Measurements from ENCODE around the gene ACSF3.

ACSF3 gene

DNA sequence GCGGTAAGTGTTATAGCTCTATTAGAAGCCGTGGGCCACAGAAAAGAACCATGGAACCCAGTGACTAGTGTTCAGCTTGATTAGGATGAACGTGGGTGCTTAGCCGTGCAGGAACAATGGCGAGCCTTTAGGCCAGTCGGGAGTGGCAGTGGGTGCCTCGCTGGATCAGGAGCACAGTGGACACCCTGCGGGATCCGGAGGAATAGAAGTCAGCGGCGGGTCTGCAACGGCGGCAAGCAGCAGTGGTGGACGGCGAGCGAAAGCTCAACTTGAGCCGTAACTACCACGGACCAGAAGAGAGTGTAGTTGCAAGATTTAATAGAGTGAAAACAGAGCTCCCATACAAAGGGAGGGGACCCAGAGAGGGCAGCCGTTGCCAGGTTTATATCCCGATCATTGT is 40.6 kb downstream of the ACSF3 start:
- DNase-seq = no peak

DNA sequence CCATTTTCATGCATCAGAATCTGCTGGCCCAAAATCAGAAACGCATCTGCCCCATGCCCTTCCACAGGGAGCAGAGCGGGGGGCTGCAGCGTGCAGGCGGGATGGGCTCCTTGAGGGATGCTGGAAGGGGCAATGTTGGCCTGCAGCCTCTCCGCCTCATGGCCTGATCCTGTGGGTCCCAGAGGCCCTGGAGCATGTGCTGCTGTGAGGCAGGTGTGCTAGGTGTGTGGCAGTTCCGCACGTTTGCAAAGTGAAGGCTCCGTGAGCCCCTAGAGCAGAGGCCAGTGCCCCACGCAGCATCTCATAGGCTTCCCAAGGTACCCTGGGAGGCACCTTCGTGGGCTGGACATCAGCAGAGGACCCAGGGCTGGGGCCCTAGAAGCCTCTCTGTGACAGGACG is 41.5 kb downstream of the ACSF3 start:
- no peak for DNase-seq

DNA sequence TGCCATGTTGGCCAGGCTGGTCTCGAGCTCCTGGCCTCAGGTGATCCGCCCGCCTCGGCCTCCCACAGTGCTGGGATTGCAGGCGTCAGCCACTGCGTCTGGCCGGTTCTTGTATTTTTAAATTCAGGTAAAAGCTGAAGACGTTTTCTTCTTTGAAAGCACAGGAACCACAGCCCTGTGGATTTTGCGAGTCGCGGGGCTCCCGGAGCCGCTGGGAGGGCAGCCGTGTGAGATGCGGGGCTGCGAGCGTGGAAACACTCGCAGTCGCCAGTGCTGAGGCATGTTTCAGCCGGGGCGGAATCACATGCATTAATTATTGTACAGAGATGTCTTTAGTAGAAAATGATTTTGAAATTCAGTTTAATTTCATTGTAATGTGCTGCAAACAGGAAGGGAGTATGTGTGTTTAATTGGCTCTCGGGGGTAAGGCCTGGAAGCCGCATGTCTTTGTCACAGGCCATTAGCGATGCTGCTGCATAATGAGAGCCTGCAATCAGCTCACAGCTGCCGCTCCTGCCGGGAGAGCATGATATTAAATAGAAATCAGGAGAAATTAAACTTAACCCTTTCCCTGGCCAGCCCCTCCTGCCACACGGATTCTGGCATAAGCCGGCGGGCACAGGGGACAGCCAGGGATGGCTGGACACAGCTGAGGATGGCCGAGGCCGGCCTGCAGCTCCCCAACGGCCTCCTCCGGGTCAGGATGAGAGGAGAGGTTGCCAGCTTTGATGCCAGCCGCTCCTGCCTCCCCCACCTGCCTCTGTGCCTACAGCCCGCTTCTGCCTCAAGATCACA is 42.5 kb downstream of the ACSF3 start:
- no peak for DNase-seq

DNA sequence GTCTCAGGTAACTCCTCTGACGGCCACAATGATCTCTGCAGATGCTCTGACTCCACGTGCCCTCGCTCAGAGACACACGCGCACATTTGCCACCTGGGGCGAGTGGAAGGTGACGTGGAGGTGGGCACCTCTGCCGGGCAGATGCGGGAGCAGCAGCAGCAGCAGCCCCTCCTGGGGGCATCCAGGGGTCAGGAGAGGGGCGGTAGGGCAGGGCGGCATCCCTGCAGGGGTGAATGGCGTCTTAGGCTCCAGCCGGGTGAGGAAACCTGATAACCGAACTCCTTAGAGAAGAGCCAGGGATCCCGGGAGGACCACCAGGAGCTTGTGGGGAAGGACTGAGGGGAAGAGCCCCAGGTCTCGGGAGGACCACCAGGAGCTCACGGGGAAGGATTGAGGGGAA is 43.3 kb downstream of the ACSF3 start:
- DNase-seq = no peak

DNA sequence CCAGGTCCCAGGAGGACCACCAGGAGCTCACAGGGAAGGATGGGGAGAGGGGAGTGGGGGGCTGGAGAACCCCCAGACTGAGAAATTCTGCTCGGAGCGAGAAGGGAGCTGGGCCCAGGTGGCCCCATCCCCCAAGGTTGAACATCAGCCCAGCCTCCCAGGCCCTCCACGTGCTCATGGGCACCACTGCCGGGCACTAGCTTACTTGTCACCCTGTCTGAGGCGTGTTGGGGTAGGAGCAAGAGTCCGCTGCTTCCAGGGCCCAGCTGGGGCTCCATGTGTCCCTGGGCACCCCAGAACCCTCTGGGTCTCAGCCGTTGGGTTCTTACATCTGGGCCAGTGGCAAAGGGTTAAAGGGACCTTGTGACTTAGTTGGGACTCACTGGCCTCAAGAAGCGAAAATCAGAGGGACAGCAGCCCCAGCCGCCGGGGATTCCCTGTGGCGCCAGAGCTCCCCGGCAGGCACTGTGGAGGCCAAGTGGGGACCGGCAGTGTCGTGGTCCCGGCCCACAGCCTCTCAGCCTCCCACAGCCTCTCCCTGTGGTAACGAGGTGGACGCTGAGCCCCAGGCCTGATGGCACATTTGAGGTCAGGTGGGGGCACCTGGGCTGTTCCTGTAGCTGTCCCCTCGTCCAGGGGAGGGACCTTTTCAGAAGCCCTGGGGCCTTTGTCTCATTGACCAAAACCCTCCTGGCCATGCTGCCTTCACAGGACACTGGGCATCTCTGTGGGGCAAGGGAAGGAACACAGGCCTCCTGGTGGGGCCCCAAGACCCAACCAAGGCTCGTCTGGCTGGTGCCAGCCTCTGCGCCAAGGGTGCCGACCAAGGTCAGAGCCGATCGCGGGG is 44.2 kb downstream of the ACSF3 start:
- no peak for DNase-seq

DNA sequence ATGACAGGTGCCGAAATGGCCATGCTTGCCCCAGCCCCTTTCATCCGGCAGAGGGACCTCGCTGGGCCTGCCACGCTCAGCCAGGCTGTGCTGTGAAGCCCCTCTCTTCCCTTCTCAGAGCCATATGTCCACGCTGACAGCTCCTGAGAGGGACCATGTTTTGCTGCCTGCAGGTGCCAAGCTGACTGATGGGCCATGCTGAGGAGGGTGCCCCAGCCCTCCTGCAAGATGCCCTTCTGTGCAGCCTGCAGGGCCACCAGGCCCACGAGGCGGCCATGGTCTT is 44.8 kb downstream of the ACSF3 start:
- no peak for DNase-seq

DNA sequence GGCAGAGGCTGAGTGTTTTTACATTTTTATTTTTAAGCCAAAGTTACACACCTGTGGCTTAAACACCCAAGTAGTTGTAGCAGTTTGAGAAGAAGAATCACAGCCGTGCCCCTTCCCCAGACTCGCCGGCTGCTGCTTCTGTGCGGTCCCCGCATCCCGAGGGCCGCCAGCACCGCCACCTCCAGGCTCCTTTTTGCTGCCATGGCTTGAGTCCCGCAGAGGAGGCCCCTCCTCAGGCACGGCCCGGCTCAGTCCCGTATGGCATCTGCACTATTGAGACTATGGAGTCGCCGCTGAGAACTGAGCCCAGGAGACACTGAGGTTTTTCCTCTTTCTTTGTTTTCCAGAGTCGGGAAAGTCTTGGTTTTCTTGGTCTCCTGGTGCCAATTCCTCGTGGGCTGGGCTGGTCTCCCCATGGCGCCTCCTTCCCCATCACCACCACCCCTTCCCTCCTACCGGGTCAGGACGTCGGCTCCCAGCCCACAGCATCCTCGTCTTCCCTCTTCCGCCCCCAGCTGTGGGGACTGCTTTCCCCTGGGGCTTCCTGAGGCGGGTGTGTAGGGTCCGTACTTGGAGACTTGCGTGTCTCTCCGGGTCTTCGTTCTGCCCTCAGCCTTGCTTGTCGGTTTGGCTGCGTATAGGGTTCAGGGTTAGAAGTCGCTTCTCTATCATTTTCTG is 45.3 kb downstream of the ACSF3 start:
- no peak for DNase-seq

DNA sequence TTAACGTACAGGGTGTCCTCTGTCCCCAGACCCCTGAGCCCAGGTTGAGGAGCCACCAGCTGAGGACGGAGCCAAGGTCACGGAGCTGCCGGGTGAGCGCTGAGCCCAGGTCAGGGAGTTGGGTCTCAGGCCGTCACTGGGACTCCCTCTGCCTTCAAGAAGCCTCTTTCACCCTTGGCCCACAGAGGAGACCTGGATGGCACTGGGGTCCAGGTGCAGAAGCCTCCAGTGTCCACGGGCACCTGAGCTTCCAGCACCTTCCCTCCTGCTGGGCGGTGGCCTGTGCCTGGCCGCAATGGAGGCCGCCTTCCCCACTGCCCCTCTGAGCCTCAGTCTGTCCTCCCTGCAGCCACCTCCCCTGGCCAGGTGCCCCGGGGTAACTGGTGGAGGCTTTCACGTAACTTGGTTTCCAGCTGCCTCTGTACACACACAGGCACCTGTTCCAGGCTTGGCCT is 46.3 kb downstream of the ACSF3 start:
- no peak for DNase-seq

DNA sequence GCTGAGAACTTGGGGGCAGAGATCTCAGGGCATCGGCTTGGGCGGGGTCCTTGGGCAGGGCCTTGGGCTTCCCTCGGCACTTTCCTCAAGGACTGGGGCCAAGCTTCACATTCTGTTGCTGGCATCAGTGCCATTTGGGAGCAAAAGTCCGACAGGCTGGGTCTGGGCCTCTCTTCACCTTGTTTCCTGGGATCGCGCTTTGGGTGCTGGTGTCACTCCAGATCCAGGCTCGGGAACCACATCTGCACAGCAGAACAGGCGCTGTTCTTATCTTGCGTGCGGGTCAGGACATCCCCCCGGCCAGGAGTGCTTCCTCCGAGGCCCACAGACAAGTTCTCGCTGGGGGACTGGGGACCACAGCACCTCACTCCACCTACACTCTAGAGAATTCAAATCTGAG is 46.7 kb downstream of the ACSF3 start:
- DNase-seq = no peak

DNA sequence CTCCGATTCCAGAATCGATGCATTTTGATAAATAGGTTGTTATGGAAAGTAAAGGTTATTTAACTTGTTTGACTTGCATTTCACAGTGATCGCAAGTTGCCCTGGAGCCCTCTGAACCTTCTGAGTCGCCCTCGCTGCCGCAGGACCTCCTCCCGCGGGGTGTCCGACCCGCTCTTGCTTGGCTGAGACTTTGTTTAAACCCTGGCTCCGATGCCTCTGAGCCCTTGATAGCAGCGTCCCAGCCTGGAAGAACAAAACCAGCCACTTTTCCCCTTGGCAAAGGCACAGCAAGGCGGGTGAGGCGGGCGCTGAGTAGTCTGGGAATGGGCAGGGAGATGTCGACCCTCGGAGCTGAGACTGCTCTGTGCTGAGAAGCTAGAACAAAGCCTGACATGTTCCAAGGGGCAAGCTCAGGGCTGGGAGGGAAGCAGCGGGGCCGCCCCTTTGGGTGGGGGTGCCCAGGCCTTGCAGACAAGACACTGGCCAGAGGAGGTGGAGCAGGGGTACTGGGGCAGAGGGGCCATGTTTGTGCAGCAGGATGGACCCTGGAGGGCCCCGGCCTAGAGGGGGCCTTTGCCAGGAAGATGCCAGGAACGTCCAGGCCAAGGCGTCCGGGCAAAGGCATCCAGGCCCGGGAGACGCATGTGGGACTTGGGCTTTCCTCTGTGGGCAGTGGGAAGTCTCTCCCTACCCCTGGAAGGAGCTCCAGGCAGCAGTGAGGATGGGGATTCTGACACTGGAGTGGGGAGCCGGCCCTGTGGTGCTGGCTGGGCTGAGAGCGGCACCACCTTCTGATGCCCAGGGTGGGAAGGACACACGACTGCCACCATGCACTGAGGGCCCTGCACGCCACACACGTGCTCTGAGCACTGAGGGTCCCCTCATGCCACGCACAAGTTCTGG is 47.6 kb downstream of the ACSF3 start:
- no peak for DNase-seq

DNA sequence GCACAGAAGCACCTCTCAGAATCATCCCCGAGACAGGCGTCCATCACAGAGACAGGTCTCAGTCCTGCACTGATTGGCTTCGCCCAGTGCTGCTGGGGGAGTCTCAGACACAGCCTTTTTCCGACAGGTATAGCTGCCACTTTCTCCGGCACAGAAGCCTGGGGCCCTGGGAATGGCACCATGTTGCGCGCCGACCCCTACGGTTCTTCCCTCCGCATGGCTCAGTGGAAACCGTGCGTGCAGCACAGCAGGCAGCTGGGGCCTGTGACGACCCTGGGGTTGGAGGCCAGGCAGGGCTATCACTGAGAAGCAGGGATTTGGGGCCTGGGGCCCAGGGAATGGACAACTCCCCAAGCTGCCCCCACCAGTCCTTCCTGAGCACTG is 48.2 kb downstream of the ACSF3 start:
- no peak for DNase-seq

DNA sequence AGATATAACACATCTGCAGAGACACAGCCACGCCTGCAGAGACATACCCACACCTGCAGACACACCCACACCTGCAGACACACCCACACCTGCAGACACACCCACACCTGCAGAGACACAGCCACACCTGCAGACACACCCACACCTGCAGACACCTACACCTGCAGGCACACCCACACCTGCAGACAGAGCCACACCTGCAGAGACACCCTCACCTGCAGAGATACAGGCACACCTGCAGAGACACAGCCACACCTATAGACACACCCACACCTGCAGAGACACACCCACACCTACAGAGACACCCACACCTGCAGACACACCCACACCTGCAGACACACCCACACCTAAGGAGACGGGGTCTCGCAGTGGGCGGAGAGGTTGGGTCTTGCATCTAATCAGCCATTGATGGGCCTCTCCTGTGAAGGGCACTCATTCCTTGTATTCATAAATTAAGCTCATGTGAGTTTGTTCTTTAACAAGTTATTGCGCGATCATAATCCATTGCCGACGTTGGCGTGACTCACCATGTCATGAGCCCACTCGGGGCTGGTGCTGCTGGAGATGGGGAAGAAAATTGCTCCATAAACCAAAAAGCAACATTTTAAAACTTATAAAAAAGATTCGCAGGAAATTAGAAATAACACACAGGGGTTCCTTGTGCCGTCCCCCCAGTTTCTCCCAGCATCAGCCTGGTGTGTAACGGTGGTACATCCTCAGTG is 49.0 kb downstream of the ACSF3 start:
- no peak for DNase-seq

DNA sequence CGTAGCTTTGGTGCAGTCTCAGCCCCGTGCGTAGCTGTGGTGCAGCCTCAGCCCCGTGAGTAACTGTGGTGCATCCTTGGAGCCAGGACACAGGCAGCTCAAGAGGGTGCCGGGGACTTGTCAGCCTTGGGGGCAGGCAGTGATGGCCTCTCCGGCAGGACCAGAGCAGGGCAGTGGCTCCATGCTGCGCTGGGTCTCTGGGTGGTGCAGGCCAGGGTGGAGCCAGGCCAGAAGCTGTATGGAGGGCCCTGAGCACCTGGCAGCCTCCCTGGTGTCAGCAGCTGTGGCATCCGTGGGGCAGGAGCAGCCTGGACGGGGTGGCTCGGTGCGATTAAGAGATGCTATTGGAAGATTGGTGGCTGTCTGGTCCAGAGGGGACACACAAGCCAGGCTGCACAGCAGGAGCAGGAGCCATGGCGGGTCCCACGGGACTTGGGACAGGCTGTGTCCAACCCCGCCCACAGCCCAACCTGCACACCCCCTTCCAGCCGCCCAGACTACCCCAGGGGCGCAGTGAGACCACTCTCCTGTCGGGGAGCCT is 49.6 kb downstream of the ACSF3 start:
- no peak for DNase-seq

DNA sequence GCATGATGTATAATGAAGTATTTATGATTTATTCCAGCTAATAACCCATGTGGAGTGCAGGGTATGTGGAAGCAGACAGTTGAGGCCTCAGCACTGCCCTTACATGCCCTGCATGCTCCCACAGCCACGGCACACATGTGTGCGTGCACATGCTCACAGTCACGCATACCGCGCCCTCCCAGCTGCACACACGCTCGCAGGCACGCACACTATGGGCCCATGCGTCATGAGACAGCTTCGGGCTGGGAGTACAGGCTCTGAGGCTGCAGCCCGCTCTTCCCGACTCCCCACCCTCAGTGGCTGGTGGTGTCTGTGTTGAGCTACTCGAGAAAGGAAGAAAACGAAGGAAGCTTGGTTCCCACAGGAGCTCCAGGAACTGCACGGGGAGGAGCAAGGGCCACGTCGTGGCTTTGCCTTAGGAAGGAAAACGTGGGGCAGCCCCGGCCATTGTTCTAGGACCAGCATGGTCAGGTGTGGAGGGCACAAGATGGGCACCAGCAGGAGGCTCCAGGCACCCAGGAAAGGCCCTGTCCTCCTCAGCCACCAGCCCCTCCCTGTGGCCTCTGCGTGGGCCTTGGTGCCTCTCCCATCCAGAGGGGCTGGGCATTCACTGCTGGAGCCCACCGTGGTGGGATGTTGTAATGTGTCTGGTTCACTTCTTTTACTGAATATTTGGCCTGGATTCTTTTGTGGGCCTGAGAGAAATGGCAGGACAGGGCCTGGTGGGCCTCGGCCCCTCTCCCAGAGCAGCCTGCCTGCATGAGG is 50.4 kb downstream of the ACSF3 start:
- no peak for DNase-seq

DNA sequence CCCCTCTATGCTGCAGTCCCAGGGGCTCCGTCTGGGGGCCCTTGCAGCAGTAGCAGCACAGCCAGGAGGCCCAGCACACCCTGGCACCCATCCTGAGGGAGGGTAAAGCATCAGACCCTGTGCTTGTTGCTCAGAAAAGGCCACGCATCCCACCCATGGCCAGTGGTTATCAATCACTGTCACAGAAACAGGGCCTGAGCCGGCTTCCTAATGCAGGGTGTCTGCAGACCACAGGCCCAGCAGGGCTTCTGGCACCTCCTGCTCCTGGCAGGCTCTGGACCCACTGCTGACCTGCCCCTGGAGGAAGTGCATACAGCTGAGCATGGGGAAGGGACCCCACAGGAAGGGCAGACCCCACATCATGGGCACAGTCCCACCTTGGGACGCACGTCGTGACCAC is 51.0 kb downstream of the ACSF3 start:
- no peak for DNase-seq

DNA sequence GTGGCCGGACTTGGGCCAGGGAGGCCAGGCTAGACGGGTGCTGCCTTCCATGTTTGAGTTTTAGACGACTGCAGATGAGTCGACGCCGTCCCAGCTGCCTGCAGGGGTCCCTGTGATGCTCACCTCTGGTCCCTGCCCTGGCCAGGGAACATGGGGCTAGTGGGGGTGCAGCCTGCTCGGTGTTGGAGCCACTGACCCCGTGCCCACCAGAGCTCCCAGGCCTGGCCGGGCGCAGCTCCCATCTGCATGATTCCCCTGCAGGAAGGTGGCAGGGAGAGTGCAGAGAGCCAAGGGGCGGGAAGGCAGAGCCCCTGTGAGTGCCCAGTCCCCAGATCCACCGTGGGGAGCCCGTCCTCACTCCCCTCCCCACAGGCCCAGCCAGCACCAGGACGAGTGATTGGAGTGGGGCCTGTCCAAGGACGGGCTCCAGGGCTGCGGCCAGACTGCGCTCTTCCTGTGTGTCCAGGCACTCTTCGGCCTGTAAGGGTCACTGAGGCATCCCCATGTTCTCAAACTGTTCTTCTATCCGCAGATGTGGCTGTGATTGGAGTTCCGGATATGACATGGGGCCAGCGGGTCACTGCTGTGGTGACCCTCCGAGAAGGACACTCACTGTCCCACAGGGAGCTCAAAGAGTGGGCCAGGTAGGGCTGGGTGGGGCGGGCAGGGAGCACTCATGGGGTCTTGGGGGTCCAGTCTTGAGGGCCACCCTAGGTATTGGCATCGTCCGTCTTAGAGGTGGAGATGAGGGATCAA is 51.9 kb downstream of the ACSF3 start:
- no peak for DNase-seq

DNA sequence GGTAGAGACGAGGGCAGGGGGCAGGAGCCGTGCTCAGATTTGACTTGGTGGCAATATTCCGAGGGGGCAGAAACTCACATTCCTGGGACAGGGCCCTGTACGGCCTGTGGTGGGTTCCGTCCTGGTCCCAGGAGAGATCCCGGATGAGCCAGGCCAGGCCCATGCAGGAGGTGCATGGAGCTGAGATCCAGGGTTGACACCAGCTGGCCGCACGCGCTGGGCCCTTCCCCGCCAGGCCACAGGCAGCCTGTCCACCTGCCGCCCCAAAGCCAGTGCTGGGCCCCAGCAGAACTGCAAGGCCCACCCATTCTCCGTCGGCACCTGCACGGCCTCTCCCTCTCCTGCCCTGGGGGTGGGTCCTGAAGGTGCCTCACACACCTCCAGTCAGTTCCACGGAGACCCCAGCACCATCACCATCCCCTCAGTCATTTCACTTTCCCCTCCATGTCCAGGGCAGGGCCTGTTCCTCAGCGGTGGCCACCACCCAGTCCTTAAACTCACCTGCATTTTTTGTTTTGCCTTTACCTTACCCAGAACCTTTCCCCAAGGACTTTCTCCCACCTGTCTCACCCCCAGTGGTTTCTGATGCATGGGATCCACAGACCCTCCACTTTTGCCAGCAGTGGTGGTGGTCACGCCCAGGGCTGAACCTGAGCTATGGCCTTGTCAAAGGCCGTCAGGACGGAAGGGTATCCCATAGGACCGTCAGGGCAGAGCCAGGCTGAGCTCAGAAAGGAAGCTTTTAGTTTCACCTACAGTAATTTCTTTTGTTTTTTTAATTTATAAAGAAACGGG is 52.8 kb downstream of the ACSF3 start:
- DNase-seq = no peak

DNA sequence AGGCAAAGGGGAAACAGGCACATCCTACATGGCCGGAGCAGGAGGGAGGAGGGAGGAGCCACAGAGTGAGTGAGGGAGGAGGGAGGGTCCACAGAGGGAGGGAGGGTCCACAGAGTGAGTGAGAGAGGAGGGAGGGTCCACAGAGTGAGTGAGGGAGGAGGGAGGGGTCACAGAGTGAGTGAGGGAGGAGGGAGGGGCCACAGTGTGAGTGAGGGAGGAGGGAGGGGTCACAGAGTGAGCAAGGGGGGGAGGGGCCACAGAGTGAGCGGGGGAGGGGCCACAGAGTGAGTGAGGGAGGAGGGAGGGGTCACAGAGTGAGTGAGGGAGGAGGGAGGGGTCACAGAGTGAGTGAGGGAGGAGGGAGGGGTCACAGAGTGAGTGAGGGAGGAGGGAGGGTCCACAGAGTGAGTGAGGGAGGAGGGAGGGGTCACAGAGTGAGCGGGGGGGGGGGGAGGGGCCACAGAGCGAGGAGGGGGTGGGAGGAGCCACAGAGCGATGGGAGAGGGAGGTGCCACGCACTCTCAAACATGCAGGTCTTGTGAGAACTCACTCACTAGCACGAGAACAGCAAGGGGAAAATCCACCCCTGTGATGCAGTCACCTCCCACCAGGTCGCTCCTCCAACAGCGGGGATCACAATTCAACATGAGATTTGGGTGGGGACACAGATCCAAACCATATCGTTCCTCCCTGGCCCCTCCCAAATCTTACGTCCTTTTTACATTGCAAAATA is 53.6 kb downstream of the ACSF3 start:
- DNase-seq = no peak

DNA sequence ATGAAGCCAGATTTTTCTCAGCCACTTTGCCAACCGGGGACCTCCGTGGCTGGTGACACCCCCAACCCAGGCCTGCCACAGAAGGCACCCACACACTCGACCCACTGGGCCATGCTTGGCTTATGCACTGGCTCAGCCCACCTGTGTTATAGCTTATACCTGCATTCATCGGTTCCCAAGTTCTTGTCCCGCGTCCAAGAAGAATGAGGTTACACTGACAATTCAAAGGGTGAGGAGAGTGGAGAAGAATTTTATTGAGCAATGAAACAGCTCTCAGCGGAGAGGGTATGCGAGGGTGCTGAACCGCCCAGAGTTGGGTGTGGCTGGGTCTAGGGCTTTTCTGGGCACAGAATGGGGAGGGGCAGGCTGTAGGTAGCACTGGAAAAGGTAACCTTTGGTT is 55.7 kb downstream of the ACSF3 start:
- DNase-seq = no peak
